KMS-11 (cell line): ENCODE data around the gene STUM.

ENCODE experiments used
- H2AFZ ChIP-seq: fragments of 200-600 bp; sonication (generic); 2 replicates; pipeline ENCODE4 v1.6.1; 2016; ENCODE audit warnings: antibody characterized with exemption, mixed run types, low read depth
- H3K27ac ChIP-seq: fragments of 200-600 bp; sonication (generic); 2 replicates; pipeline ENCODE4 v1.6.1; 2016; ENCODE audit warnings: mild to moderate bottlenecking, mixed run types
- H3K27me3 ChIP-seq: fragments of 200-600 bp; sonication (generic); 2 replicates; pipeline ENCODE4 v1.6.1; 2017; ENCODE audit warnings: mild to moderate bottlenecking, low read depth, mixed run types, moderate library complexity; ENCODE audit not compliant: insufficient read depth
- H3K36me3 ChIP-seq: fragments of 200-600 bp; sonication (generic); 2 replicates; pipeline ENCODE4 v1.6.1; 2017; ENCODE audit warnings: mild to moderate bottlenecking, mixed run types; ENCODE audit not compliant: insufficient read depth
- H3K4me1 ChIP-seq: fragments of 200-600 bp; sonication (generic); 2 replicates; pipeline ENCODE4 v1.6.1; 2016; ENCODE audit warnings: mild to moderate bottlenecking, low read depth, mixed run types; ENCODE audit not compliant: poor library complexity, severe bottlenecking
- H3K4me2 ChIP-seq: fragments of 200-600 bp; sonication (generic); 2 replicates; pipeline ENCODE4 v1.7.0; 2016; ENCODE audit warnings: mild to moderate bottlenecking, mixed run types
- H3K4me3 ChIP-seq: fragments of 200-600 bp; sonication (generic); IDR thresholded peaks from 2 replicates; pipeline ENCODE4 v1.6.1; 2017; ENCODE audit warnings: low read depth, low read length, mixed read lengths; ENCODE audit not compliant: insufficient read depth
- H3K79me2 ChIP-seq: fragments of 200-600 bp; sonication (generic); 2 replicates; pipeline ENCODE4 v1.6.1; 2016; ENCODE audit warnings: low read depth, mixed run types; ENCODE audit not compliant: insufficient read depth
- H3K9ac ChIP-seq: fragments of 200-600 bp; sonication (generic); 2 replicates; pipeline ENCODE4 v1.6.1; 2016; ENCODE audit warnings: mild to moderate bottlenecking, mixed run types
- H4K20me1 ChIP-seq: fragments of 200-600 bp; sonication (generic); 2 replicates; pipeline ENCODE4 v1.6.1; 2016; ENCODE audit warnings: mild to moderate bottlenecking, mixed run types; ENCODE audit not compliant: insufficient read depth
- TF ChIP-seq, protein P1 (sequence below): fragments of 200-600 bp; sonication (generic); conservative IDR thresholded peaks from 2 replicates; pipeline ENCODE4 v1.6.1; 2017; ENCODE audit warnings: low read depth, mild to moderate bottlenecking, antibody characterized with exemption, low read length, moderate library complexity, mixed read lengths

Gene STUM

DNA sequence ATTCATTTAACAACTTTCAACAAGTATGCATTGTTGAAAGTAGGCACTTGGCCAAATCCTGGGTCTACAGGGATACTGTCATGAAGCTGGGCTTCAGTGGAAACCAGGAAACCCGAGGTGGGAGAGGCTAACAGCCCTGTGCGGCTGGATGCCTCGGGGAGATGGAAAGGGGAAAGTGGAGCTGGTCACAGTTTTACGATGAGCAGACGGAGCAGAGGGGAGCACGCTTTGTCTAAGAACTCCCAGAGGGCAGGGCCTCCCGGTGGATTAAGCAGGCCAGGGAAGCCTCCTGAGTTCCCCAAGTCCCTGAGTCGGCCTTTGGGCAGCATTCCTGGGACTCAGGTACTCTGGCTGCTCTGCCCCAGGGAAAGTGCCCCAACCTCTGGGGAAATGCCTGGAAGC lies 23.8 kb downstream of the STUM start:
- Histone ChIP-seq H4K20me1 (no peaks in the 10 kb centered on the region), H2AFZ (no peak overlapping the region), H3K4me2 (no peak overlapping the region), H3K4me1 (peaks cover 5% of the 10 kb centered on the region), H3K4me3 (no peak overlapping the region), H3K27ac (no peak overlapping the region), H3K27me3 (no peaks in the 10 kb centered on the region), H3K9ac (no peak overlapping the region), H3K36me3 (no peaks in the 10 kb centered on the region), H3K79me2 (no peaks in the 10 kb centered on the region)
- TF ChIP-seq, protein P1, sequence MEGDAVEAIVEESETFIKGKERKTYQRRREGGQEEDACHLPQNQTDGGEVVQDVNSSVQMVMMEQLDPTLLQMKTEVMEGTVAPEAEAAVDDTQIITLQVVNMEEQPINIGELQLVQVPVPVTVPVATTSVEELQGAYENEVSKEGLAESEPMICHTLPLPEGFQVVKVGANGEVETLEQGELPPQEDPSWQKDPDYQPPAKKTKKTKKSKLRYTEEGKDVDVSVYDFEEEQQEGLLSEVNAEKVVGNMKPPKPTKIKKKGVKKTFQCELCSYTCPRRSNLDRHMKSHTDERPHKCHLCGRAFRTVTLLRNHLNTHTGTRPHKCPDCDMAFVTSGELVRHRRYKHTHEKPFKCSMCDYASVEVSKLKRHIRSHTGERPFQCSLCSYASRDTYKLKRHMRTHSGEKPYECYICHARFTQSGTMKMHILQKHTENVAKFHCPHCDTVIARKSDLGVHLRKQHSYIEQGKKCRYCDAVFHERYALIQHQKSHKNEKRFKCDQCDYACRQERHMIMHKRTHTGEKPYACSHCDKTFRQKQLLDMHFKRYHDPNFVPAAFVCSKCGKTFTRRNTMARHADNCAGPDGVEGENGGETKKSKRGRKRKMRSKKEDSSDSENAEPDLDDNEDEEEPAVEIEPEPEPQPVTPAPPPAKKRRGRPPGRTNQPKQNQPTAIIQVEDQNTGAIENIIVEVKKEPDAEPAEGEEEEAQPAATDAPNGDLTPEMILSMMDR: no peak

DNA sequence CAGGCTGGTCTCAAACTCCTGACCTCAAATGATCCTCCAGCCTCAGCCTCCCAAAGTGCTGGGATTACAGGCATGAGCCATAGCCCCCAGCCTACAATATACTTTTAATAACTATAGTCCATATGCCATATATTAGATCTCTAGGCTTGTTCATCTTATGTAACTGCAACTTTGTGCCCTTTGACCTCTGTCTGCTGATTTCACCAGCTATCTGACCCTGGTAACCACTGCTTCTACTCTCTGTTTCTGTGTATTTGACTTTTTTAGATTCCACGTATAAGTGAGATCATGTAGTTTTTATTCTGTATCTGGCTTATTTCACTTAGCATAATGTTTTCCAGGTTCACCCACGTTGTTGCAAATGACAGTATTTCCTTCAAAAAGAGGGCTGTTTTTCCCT lies 25.5 kb downstream of the STUM start:
- no peaks in the 10 kb centered on the region for H4K20me1 ChIP-seq
- H3K4me3 ChIP-seq: no peak overlapping the region
- no peak overlapping the region for H3K9ac ChIP-seq
- TF ChIP-seq, protein P1: no peak
- no peaks in the 10 kb centered on the region for H3K79me2 ChIP-seq
- H3K4me1 ChIP-seq: peaks cover 5% of the 10 kb centered on the region
- H3K27ac ChIP-seq: no peak overlapping the region
- H3K36me3 ChIP-seq: no peaks in the 10 kb centered on the region
- H3K27me3 ChIP-seq: no peaks in the 10 kb centered on the region
- no peak overlapping the region for H3K4me2 ChIP-seq
- no peak overlapping the region for H2AFZ ChIP-seq

DNA sequence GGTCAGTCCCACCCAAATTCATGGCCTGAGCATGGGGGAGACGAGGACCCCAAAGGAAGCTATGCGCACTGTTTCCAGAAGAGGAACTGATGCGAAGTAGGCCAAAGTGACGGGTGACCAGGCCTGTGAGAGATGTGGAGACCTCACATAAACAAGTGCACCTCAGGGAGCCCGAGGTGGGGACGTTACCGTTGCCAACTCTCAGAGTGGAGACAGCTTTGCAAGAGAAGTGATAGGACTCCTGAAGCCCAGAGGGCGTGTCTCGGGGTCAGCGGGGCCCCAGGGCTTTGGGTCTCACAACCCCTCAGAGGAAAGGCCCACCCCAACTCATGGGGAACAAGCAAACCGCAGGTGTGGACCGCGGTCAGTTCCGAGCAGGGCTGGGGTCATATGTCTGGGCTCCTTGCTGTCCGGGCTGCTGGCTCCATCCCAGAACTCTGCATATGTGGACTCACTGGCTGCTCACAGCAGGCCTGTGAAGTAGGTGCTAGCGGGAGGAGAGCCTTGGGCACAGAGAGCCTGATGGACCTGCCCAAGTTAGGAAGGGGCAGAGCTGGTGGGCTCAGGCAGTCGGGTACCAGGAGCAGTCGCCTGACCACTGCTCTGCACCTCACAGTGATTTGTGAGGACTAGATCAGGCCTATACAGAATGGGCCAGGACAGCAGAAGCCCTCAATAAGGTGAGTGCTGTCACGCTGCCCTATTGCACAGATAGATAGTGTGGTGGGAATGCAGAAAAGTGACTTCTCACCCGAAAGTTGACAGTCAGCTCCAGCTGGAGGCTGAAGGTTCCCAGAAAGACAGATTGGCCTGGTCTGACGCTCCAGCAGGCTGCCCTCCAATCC lies 26.2 kb downstream of the STUM start:
- H3K27ac ChIP-seq: no peak overlapping the region
- H3K9ac ChIP-seq: no peak overlapping the region
- H3K4me2 ChIP-seq: no peak overlapping the region
- peaks cover 5% of the 10 kb centered on the region for H3K4me1 ChIP-seq
- no peak overlapping the region for H2AFZ ChIP-seq
- TF ChIP-seq, protein P1: no peak
- no peak overlapping the region for H3K4me3 ChIP-seq
- no peaks in the 10 kb centered on the region for H3K36me3 ChIP-seq
- no peaks in the 10 kb centered on the region for H3K27me3 ChIP-seq
- no peaks in the 10 kb centered on the region for H3K79me2 ChIP-seq
- no peaks in the 10 kb centered on the region for H4K20me1 ChIP-seq

DNA sequence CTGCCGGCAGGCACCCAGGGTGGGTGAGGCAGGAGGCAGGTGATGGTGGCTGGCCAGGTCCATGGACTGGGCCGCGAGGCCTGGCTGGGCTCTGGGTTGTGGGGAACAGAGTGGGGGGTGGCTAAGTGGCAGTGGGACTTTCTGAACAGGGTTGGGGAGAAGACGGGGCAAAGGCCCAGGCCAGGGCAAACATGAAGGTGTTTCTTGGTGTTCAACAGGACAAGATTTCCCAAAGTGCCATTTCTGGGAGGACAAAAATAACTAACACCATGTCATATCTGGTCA lies 26.8 kb downstream of the STUM start:
- H3K4me2 ChIP-seq: no peak overlapping the region
- H3K27me3 ChIP-seq: no peaks in the 10 kb centered on the region
- no peaks in the 10 kb centered on the region for H3K36me3 ChIP-seq
- H3K9ac ChIP-seq: no peak overlapping the region
- H2AFZ ChIP-seq: no peak overlapping the region
- H3K79me2 ChIP-seq: no peaks in the 10 kb centered on the region
- TF ChIP-seq, protein P1: no peak
- no peaks in the 10 kb centered on the region for H4K20me1 ChIP-seq
- H3K4me1 ChIP-seq: no peaks in the 10 kb centered on the region
- no peak overlapping the region for H3K27ac ChIP-seq
- no peak overlapping the region for H3K4me3 ChIP-seq
